ES-I3 (cell line): ENCODE results near the gene RCHY1.
"Not testable (repeated sequence)": the region's sequence is repeated elsewhere in the genome, so short reads cannot be mapped to it uniquely, and the experiment has no call there.

Experiments
- H3K36me3 ChIP-seq: 2 replicates; pipeline ENCODE4 v1.6.1; 2013; ENCODE audit warnings: mild to moderate bottlenecking, low read length, control low read depth, moderate library complexity; ENCODE audit not compliant: insufficient read depth
- H3K4me1 ChIP-seq: 2 replicates; pipeline ENCODE4 v1.6.1; 2013; ENCODE audit warnings: mild to moderate bottlenecking, control low read depth, low read length; ENCODE audit not compliant: insufficient read depth
- H3K9ac ChIP-seq: 2 replicates; pipeline ENCODE4 v1.6.1; 2013; ENCODE audit warnings: low read depth, mild to moderate bottlenecking, low read length, moderate library complexity
- H3K9me3 ChIP-seq: 2 replicates; pipeline ENCODE4 v1.6.1; 2013; ENCODE audit warnings: mild to moderate bottlenecking, low read length, moderate library complexity; ENCODE audit not compliant: control insufficient read depth, insufficient read depth

The RCHY1 gene

GRCh38 chr4:75531536-75532143, 17.4 kb upstream of the RCHY1 start:
- not testable (repeated sequence) for H3K4me1 ChIP-seq, H3K9ac ChIP-seq
- Histone ChIP-seq H3K9me3 (peaks cover 15% of the 10 kb centered on the region), H3K36me3 (peaks cover 15% of the 10 kb centered on the region)

GRCh38 chr4:75530556-75531322, 16.5 kb upstream of the RCHY1 start:
- Histone ChIP-seq H3K9ac (no peak overlapping the region), H3K4me1 (no peaks in the 10 kb centered on the region), H3K9me3 (peaks cover 15% of the 10 kb centered on the region), H3K36me3 (peaks cover 19% of the 10 kb centered on the region)

DNA sequence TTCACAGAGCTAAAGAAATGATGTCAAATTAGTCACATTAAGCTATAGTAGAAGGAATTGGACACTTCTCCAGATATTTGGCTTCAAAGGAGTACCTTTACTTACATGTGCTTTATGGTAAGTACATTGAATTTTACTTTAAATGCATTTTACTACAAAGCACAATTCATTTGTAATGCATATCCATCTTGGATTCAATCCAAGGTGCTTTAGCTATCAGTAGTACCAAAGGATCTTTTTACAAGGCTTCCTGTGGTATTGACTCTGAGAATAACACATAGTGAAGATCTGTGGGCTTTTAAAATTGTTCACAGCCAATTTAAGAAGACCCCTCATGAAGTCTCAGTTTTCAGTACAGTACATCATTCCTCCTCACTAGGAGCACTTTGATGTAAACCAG, 13.3 kb upstream of the RCHY1 start:
- H3K36me3 ChIP-seq, result peaks cover 19% of the 10 kb centered on the region
- no peak overlapping the region for H3K9ac ChIP-seq
- peaks cover 9% of the 10 kb centered on the region; the same call in 1 of the 2 replicates for H3K9me3 ChIP-seq
- H3K4me1 ChIP-seq, result no peaks in the 10 kb centered on the region

GRCh38 chr4:75525910-75526309, 11.7 kb upstream of the RCHY1 start:
- Histone ChIP-seq H3K9ac (no peak overlapping the region), H3K9me3 (no peaks in the 10 kb centered on the region), H3K36me3 (peaks cover 14% of the 10 kb centered on the region; the same call in 1 of the 2 replicates), H3K4me1 (no peaks in the 10 kb centered on the region)

DNA sequence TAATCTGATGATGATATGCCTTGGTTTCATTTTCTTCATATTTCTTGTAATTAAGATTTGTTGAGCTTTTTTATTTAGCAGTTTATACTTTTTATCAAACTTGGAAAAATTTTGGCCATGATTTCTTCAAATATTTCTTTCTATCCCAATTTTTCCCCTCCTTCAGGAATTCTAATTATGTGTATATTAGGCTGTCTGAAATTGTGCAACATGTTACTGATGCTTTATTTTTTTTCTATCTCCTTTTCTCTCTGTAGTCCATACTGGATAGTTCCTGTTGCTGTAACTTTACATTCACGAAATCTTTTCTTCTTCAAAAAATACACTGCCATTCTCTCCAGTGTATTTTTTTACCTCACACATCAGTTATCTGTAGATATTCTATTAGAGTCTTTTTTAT, 10.9 kb upstream of the RCHY1 start:
- Histone ChIP-seq H3K9me3 (no peaks in the 10 kb centered on the region), H3K9ac (no peak overlapping the region), H3K36me3 (peaks cover 11% of the 10 kb centered on the region; the same call in 1 of the 2 replicates), H3K4me1 (no peaks in the 10 kb centered on the region)

GRCh38 chr4:75519452-75519851, 5.2 kb upstream of the RCHY1 start:
- H3K36me3 ChIP-seq, H3K4me1 ChIP-seq, H3K9ac ChIP-seq, H3K9me3 ChIP-seq: not testable (repeated sequence)

DNA sequence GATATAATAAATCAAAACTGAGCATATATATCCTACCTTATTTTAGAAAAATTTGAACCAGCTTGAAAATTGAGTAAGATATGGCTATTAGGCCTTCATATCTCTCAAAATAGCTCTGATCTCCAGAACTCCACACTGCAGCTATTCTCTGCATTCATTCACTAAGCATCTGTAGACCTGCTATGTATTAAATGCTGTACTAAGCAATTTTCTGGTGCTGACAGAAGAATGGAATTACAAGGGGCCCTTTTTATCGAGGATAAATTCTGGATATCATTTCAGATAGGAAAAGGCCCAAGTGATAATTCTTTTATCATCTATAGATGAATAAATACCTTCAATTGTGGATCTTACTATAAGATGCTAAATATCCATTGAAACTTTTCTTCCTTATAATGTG, 1.9 kb upstream of the RCHY1 start:
- no peaks in the 10 kb centered on the region; the same call in 1 of the 2 replicates for H3K36me3 ChIP-seq
- no peak overlapping the region for H3K9ac ChIP-seq
- H3K9me3 ChIP-seq, result no peaks in the 10 kb centered on the region

GRCh38 chr4:75514949-75515612, 878 bp upstream of the RCHY1 start:
- peaks cover 15% of the 10 kb centered on the region for H3K4me1 ChIP-seq
- no peaks in the 10 kb centered on the region; the same call in 1 of the 2 replicates for H3K36me3 ChIP-seq
- no peaks in the 10 kb centered on the region for H3K9me3 ChIP-seq
- H3K9ac ChIP-seq, result peak overlapping the region; percentile 86

More for the DNA sequence above, 1.9 kb upstream of the RCHY1 start:
- peaks cover 15% of the 10 kb centered on the region for H3K4me1 ChIP-seq

- Histone ChIP-seq H3K9ac (peak overlapping the region; percentile 86), H3K9me3 (0 out of 2 replicates have a peak, but pooled peaks cover 5% of the 10 kb centered on the region), H3K4me1 (peaks cover 15% of the 10 kb centered on the region), H3K36me3 (no peaks in the 10 kb centered on the region; the same call in 1 of the 2 replicates)
Observed at GRCh38 chr4:75513526-75514130, 575 bp downstream of the RCHY1 start.

- H3K9ac ChIP-seq, result peak overlapping the region; percentile 86
- H3K4me1 ChIP-seq, result peaks cover 15% of the 10 kb centered on the region
Observed at GRCh38 chr4:75512386-75513211, 1.6 kb downstream of the RCHY1 start.

GRCh38 chr4:75511841-75512240, 2.4 kb downstream of the RCHY1 start:
- peak overlapping the region; percentile 5; the same call in 1 of the 2 replicates for H3K9ac ChIP-seq
- H3K36me3 ChIP-seq, result no peaks in the 10 kb centered on the region
- peaks cover 15% of the 10 kb centered on the region for H3K4me1 ChIP-seq
- H3K9me3 ChIP-seq, result 0 out of 2 replicates have a peak, but pooled peaks cover 5% of the 10 kb centered on the region

More at GRCh38 chr4:75512386-75513211, 1.6 kb downstream of the RCHY1 start:
- no peaks in the 10 kb centered on the region; the same call in 1 of the 2 replicates for H3K36me3 ChIP-seq
- H3K9me3 ChIP-seq, result 0 out of 2 replicates have a peak, but pooled peaks cover 5% of the 10 kb centered on the region

- H3K9ac ChIP-seq, H3K36me3 ChIP-seq, H3K9me3 ChIP-seq: not testable (repeated sequence)
- H3K4me1 ChIP-seq, result peaks cover 15% of the 10 kb centered on the region
Observed at GRCh38 chr4:75509592-75509991, 4.6 kb downstream of the RCHY1 start.

DNA sequence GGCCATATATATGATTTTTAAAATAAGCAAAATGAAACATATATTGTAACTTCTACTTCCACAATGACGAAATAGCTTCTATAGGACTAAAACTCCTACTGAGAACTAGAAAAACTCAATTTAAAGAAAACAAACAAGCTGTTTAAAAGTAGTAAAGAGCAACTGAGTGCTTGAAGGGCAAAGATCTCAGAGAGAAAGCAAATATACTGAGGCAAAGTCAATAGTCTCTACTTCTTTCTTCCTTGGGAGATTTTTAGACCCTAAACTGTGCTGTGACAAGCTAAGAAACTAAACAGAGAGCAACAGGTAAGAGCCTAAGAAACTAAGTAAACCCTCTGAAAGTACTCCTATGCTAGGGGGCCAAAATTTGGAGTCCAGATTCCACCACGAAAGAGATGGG, 8.6 kb downstream of the RCHY1 start:
- H3K4me1 ChIP-seq, result no peaks in the 10 kb centered on the region
- no peak overlapping the region for H3K9ac ChIP-seq
- H3K36me3 ChIP-seq, result no peaks in the 10 kb centered on the region; the same call in 1 of the 2 replicates
- 0 out of 2 replicates have a peak, but pooled peaks cover 5% of the 10 kb centered on the region for H3K9me3 ChIP-seq
